ENCODE measurements around the gene DIPK1C. TPM values are rescaled to one million over a fixed set of nuclear protein-coding genes. Genes with fewer than 3 reads are reported as not detected.

Gene DIPK1C
- total and polyA plus RNA-seq, 12 donors, result 0.70 to 12.9 (median 6.6) TPM

GRCh38 chr18:74493689-74494088, 36.6 kb upstream of the DIPK1C start:
- H3K27ac ChIP-seq, result peak overlapping the region in 1 of 10 donors; percentile 15
- TF ChIP-seq CTCF (IDR thresholded peaks at IDR 0.05), result peak; percentile 42 to 78 (median 66)
- no peak overlapping the region for H3K4me3 ChIP-seq
- no peaks in the 10 kb centered on the region for H3K27me3 ChIP-seq
- ATAC-seq, result no peak
- H3K4me1 ChIP-seq, result peaks cover 0 to 37% (median 20%) of the 10 kb centered on the region in 9 donors
- intact Hi-C loops (cut with DNase I), result loop anchor here in 9 of 10 donors (1.0 to 10.0 kb wide), 8 partner anchors 37 to 301 kb away; partner anchors contain the start of gene DIPK1C (in 1 of the 9)
- peaks cover 0 to 5% (median 0%) of the 10 kb centered on the region in 11 donors for H3K9me3 ChIP-seq
- 36 to 65% methylated on average over 1 of the region's 1 CpG for WGBS, 2 donors
- DNase-seq, result peak in 1 of 2 donors; percentile 41
- H3K36me3 ChIP-seq, result peaks cover 0 to 7% (median 0%) of the 10 kb centered on the region in 9 donors

- H3K36me3 ChIP-seq, result no peaks in the 10 kb centered on the region
- WGBS, 2 donors, result 92 to 95% methylated on average over 3 of the region's 3 CpGs
- H3K9me3 ChIP-seq, result peaks cover 0 to 5% (median 0%) of the 10 kb centered on the region in 11 donors
- intact Hi-C loops (cut with DNase I), result loop anchor here in 7 of 10 donors (2.0 to 10.0 kb wide), 6 partner anchors 53 to 300 kb away; no protein-coding TSS in a partner anchor
- H3K4me1 ChIP-seq, result peaks cover 0 to 22% (median 7%) of the 10 kb centered on the region in 9 donors
- H3K4me3 ChIP-seq, result no peak overlapping the region
- DNase-seq (no peak), ATAC-seq (no peak)
- no peak for TF ChIP-seq CTCF (IDR thresholded peaks at IDR 0.05)
- no peaks in the 10 kb centered on the region for H3K27me3 ChIP-seq
- H3K27ac ChIP-seq, result no peak overlapping the region
Measured at GRCh38 chr18:74492259-74492658, 35.2 kb upstream of the DIPK1C start.

- no peaks in the 10 kb centered on the region for H3K27me3 ChIP-seq
- intact Hi-C loops (cut with DNase I), result loop anchor here in 8 of 10 donors (5.0 to 10.0 kb wide), 5 partner anchors 55 to 297 kb away; no protein-coding TSS in a partner anchor
- no peaks in the 10 kb centered on the region for H3K36me3 ChIP-seq
- peaks cover 5 to 27% (median 11%) of the 10 kb centered on the region in 9 donors for H3K4me1 ChIP-seq
- DNase-seq (no peak), ATAC-seq (no peak)
- no peak overlapping the region for H3K4me3 ChIP-seq
- H3K27ac ChIP-seq, result no peak overlapping the region
- TF ChIP-seq CTCF (IDR thresholded peaks at IDR 0.05), result no peak
- H3K9me3 ChIP-seq, result peaks cover 0 to 5% (median 0%) of the 10 kb centered on the region in 11 donors
- WGBS, 2 donors, result 40 to 42% methylated on average over 7 of the region's 7 CpGs
Measured at GRCh38 chr18:74489676-74490075, 32.6 kb upstream of the DIPK1C start.

- Histone ChIP-seq H3K27ac (no peak overlapping the region), H3K36me3 (no peaks in the 10 kb centered on the region), H3K4me1 (peaks cover 5 to 29% (median 12%) of the 10 kb centered on the region in 9 donors), H3K4me3 (no peak overlapping the region), H3K9me3 (peaks cover 0 to 5% (median 0%) of the 10 kb centered on the region in 11 donors), H3K27me3 (no peaks in the 10 kb centered on the region)
- DNase-seq, result no peak
- intact Hi-C loops (cut with DNase I), result loop anchor here in 2 of 10 donors (5.0 to 10.0 kb wide), 2 partner anchors 292 to 294 kb away; no protein-coding TSS in a partner anchor
- TF ChIP-seq CTCF (IDR thresholded peaks at IDR 0.05), result no peak
- no peak for ATAC-seq
- 94 to 96% methylated on average over 8 of the region's 8 CpGs for WGBS, 2 donors
Measured at GRCh38 chr18:74488864-74489263, 31.8 kb upstream of the DIPK1C start.

Measured in heart right ventricle (tissue), 16 donors.